Hematopoietic multipotent progenitor cell treated with erythropoietin and hydrocortisone succinate and interleukin-3 and kit ligand, for 4 days (in vitro differentiated cells): ENCODE measurements around the gene CRHR1.
A peak's percentile ranks its signal among the peaks of the same experiment; 100 is the strongest.
"Not testable (repeated sequence)": the region's sequence is repeated elsewhere in the genome, so short reads cannot be mapped to it uniquely, and the experiment has no call there.

Experiments used
- DNase-seq: peaks from one replicate; pipeline ENCODE4 v3.0.0-alpha.2; 2015

Gene CRHR1

DNA sequence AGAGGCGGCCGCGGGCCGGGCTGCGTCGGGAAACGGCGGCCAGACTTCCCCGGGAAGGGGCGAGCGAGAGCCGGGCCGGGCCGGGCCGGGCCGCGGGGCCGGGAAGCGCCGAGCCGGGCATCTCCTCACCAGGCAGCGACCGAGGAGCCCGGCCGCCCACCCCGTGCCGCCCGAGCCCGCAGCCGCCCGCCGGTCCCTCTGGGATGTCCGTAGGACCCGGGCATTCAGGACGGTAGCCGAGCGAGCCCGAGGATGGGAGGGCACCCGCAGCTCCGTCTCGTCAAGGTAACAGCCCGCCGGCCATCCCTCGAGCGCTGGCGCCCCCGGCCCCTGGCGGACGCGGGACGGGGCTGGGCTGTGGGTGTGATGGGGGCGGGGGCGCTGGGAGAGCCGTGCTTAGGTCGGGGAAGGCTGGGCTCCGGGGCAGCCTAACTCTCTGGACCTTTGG lies at the start of gene CRHR1:
Gene CRHR1 (plus strand): TSS at position 28 of the 448 bp plus-strand sequence. CDS start 225 bp downstream, at position 253.
- DNase-seq, result no peak

DNA sequence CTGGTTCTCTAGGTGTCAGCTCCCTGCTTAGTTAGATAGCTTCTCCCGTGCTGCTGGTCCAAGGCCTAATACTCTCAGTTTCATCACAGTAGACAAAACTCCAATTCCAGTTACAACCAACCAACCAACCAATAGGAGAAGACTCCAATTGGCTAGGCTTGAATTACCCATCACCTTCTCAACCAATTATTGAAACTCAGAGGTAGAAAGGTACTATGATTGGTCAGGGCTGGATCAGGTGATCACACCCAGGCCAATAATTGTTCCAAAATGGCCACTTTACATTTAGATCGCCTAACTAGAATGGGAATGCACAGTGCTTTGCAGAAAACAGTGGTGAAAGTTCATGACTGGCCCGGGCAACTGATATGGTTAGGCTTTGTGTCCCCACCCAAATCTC lies 49.5 kb upstream of the CRHR1 start:
- no peak for DNase-seq

DNA sequence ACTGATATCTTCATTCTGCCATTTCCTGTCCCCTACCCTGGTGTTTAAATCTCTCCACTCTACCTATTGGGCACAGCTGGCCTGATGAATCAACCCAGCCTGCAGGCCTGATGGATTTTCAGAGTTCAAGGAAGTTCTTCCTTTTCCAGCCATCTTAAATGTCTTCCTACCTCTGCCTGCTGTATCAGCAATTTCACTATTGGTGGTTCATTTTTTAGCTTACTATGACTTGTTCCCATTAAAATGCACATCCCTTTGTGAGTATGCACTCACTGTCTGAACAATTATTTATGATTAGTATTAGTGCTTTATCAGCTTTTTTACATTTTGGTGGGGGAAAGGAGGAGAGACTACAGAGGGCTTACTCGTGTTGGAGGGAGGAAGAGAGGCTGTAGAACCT lies 48.6 kb upstream of the CRHR1 start:
- no peak for DNase-seq

DNA sequence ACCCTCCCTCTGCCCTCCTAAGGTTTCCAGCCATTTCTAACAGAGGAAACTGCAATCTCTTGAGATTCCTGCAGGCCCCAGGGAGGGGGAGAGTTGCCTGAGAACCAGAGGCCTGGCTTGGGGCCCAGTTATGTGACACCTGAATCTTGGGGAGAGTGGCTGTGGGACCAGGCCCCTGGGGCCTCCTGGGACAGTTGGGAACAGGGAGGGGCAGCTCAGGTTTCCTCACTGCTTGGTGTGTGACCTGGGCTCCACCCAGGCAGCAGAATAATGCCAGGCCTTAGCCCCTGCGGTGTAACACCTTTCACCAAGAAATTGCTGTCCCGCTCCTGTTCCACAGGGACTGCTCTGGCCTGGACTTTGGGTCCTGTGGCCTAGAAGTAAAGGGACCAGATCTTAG lies 44.3 kb upstream of the CRHR1 start:
- no peak for DNase-seq

DNA sequence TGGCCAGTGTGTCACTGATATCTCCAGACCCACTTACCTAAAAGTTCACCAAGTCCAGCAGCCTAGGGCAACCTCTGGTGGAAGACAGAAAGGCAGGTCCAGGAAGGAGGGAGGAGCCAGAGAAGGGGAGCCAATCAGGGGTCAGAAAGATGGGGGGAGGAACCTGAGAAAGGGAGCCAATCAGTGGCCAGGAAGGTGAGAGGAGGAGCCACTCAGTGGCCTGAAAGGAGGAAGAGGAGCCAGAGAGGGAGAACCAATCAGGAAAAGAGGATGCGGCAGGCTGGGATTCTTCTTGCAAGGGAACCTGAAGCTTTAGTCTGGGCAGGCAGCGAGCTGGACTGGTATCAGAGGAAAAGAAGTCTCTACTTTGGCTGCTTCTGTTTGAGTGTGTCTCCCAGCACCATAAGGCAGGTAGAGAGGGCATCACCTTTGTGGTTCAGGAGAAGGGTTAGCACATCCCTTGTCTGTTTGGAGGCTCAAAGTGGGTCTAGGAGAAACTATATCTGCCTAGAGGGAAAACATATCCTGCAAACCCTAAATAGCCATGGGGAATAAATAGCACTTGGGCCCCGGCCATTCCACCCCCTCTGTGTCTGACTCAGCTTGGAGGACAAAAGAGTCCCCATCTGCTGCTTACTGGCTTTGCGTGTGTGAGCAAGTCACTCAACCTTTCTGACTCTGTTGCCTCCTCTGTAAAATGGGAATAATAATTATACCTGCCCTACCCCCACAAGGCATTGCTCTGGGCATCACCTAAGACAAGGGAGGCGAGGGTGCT lies 43.4 kb upstream of the CRHR1 start:
- peak; percentile 71 for DNase-seq

DNA sequence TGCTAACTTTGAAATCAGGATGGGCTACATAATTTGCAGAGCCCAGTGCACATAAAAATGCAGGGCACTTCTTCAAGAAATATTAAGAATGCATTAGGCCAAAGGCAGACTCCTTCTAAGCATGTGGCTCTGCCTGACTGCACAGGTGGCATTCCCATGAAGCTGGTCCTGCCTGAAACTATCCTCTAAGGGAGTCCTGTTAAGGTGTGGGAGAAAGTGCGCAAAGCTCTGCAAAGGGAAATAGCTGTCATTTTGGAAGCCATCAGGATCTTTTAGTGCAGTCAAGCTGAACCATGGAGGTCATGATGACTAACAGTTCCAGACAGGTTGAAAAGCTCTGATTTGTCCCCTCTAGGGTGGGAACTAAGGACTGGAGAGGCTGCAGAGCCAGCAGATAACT lies 41.9 kb upstream of the CRHR1 start:
- DNase-seq, result no peak

DNA sequence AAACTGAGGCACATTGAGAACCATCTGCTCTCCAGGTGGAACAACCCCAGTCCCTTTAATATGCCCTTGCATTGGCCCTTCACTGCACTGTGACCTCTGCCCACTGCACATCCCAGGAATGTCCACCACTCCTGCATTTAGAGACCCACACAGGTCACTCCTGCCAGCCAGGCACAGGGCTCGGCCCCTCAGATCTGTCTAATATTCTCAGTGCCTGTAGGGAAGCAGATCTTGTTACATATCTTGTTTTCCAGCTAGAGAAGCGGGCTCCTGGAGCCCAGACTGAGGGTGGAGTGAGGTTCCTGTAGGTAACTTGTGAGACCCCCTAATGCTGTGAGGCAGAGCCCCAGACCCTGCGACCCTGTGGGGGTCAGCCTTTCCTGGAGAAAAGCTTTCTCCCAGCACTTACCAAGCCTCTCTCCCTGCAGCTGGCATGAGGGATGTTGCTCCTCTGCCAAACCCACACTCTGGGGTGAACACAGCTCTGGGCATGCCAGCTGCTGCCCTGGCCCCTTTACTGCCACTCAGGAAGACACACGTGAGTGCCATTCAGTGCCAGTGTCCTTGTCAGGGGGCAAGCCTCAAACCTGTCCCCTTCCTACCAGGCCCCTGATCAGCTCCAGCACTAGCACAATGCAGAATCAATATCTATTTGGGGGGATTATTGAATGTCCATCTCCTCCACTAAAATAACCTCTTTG lies 40.3 kb upstream of the CRHR1 start:
- DNase-seq, result no peak

DNA sequence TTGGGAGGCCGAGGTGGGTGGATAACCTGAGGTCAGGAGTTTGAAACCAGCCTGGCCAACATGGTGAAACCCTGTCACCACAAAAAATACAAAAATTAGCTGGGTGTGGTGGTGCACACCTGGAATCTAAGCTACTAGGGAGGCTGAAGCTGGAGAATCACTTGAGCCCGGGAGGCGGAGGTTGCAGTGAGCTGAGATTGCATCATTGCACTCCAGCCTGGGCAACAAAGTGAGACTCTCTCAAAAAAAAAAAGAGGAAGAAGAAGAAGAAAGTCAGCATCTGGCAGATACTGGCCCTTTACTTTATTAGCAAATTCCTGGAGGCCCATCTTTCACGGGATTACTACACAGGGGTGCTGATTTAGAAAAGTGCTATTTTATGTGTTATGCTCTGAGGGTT lies 39.3 kb upstream of the CRHR1 start:
- not testable (repeated sequence) for DNase-seq

DNA sequence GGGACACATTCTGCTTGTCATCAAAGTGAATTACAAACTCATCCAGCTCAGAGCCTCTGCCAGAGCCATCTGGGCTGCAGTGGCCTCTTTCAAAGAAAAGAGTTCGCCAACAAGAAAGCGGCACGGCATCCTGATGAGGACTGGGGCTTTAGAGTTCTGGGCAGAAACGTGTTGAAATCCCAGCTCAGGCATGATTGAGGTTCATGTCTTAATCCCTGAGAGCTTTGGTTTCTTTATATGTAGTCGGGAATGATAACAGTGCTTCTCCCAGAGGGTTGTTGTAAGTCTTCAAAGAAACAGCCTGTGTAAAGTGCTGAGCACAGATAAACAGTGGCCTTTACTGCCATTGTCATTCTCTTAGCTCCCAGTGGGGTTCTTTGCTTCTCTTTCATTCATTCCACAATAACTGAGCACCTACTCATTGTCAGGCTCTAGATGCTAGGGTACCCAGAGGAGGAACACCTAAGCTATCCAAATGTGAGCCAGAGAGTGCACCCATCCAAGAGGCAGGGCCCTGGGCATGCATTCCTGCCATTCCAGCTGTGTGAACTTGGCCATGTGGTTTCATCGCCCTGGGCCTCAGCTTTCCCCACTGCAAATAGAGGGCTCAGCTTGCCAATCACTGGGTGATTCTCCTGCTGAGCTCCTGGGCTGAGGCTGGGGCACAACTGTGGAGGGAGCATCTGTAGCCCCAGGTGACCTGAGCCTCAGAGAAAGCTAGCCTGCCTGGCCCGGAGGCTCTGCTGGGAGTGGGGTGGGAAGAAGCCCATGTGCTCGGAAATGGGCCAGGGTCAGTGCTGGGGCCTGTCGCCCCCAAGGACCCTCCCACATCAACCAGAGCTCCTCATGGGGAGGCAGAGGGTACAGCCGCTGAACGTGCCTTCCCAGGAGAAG lies 38.3 kb upstream of the CRHR1 start:
- no peak for DNase-seq

DNA sequence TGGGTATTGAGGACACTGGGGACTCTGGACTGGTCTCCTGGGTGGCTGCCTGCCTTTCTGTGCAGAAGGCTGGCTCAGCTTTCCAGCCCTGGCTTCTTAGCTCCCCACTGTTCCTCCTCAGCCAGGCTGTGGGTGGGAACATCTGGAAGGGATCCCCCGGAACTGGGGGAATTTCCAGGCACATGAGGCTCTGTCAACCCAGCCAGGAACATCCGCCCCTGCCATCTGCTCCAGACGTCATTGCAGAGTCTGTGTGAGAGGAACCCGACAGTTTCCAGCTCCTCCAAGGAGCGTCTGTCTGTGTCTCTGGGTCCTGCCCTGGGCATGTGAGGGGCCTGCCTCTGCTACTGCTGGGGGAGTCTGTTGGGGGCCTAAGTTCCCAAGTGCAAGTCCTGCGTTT lies 36.2 kb upstream of the CRHR1 start:
- no peak for DNase-seq

DNA sequence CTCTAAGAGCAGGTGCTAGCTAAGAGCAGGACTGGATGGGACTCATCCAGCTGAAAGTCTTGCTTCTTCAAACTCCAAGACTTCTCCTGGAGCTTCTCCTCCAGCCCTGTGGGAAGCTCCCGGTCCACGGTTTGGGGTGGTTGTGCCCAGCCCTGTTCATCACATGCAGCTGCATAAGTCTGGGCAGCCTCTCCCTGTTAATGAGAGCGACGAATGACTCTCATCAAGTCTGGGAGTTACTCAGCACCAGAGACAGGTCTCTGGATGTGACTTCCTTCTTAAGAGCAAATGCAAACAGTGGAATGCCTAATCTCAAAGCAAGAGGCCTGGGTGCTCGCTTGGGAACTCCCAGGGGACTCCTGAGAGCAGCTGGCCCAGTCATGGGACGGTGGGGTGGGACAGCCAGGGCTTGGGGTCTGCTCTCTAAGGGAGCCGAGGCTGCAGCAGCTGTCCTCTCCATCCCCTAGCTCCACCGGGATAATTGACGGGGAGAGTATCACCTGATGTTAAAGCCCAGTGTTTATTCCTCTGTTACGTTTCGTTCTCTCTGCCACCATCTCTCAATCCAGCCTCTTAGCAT lies 35.3 kb upstream of the CRHR1 start:
- no peak for DNase-seq

DNA sequence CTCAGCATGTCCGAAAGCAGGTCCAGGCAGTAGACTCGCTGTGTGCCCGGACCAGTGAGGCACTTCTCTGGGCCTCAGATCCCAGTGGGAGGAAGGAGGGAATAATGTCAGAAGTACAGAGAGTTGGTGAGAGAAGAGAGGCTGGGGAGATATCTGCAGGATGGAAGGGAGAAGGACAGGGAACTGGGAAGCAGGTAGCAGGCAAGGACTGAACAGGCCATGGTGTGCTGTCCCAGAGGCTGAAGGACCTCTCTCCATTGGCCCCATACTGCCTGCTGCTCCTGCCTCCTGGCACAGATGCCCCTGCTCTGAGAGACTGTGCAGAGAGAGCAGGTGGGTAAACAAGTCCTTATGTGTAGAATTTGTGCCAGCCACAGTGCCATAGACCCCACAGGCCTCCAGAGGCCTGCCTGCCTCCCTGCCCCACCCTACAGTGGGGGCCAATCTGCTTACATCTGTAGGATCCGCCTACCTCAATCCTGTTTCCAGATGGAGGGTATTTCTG lies 34.2 kb upstream of the CRHR1 start:
- DNase-seq, result no peak

DNA sequence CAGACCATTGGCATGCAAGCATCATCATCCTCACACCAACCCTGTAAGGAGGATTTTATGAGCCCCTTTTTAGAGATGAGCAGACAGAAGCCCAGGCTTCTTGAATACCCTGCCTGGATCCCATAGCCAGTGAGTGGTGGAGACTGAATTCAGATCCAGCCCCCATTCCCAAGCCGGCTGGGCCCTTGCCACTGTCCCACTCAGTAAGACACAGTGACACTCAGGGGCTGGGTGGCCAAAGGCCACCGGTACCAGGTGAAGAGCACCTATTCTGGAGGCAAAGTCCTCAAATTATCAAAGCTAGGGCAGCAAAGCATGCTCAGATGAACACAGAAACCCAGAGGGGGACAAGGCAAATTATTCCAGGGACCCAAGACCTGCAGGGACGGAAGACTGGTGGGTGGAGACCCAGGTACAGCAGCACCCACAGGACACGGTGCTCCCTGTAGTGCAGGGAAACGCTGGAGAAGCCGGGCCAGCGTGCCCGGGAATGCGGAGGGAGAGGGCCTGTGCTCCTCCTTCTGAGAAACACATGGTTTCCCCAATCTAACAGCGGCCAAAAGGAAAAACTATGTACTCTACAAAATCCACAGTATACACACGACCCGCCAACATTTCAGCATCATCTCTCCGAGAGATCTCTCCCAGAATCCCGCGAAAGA lies 33.2 kb upstream of the CRHR1 start:
- DNase-seq, result no peak

DNA sequence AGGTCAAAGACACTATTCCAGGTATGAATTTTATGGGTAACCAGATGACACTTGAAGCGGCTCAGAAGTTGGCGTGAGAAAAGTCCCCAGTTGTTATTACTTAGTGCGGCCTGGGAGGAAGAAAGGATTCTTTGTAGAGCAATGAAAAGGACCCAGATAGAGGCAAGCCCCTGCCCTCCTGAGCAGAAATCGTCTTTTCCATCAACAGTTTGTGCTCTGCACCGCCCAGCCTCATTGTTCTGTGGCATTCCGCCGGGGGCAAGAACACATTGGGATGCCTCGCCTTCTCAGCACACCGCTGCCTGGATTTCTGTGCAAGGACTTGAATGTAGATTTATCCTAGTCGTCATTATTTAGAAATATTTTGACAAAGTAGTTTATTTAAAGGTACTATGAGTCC lies 32.7 kb upstream of the CRHR1 start:
- no peak for DNase-seq

DNA sequence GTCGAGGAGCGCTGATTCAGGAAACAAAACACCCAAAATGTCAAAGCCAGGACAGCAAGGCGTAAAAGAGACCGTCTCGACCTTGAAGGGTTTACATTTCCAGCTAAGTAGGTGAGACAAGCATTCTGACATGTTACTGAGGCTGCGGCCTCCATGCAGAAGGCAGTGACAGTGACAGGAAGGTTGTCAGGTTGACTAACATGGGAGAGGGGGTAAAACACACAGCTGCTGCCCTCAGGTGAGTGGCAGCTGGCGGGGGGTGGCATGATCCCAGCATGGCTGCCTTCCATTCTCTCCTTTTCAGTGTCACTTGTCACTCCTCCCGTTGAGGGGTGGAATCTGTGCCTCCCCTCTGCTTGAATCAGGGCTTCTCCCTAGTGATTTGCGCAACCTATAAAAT lies 31.9 kb upstream of the CRHR1 start:
- no peak for DNase-seq

DNA sequence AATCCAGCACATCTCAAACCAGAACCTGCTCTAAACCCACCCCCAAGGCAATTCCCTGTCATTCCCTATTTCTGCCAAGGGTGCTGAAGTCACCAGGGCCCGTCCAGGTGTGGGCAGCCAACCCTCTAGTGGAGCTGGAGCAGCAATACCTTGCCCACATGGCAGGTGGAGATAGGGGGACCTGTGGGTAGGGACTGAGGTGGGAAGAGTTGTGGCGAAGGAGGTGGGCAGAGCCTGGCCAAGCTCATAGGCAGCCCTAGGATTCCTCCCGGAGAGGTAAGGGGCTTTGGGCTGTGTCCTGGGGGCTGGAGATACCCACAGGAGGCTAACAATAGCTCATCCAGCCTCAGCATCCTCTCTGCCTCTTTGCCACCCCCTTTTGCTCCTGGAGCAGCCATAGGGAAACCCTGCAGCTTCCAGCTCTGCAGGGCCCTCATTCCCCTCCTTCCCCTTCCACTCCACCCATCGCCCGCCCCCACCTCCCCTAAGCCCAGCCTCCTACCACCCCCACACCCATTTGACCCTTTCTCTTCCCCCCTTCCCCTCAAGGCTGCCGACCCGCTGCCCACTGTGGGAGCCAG lies 30.4 kb upstream of the CRHR1 start:
- no peak for DNase-seq

DNA sequence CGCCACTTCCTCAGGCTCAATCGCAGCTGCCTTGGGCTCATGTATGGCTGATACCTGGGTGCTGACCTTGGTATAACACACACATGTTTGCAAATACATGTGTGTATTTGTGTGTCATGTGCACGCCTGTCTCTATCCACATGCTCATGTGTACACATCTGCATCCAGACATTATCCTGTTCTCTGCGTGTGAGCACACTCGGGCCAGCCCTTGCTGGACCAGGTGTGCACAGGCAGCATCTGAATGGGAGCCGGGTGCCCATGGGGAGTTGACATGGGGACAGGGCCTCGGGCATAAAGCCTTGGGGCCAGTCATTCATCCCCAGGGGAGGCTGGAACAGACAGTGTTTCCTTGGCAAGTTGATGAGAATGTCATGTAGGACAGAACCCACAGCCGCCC lies 29.1 kb upstream of the CRHR1 start:
- no peak for DNase-seq

DNA sequence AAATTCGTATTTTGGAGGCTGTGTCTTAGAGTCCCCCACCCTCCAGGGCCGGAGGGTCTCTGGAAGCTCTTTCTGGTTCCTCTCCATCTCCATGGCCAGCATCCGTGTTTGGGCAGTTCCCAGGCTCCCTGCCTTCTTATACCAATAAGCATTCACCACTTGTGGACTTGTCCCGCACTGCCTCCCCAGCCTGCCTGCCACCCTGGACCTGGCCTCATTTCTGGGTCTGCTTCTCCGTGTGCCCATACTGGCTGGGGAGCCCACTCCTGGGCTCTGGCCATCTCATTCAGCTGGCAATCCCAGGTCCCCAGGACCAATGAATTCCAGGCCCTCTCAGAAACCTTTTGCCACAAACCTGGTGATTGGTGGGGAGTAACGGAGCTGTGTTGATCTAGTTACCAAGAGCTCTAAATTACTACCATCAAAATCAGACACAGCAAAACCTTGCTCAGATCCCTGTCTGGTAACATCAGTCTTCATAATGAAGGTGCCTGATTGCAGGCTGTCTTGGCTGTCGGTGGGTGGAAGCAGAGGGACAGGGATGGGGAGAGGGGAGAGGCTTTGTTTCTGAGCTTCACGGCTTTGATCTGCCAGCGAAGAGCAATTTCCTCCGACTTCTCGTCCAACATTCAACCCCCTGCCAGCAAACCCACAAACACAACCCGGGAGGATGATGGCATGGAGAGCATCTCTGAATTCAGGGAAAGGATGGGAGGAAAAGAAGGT lies 27.7 kb upstream of the CRHR1 start:
- DNase-seq, result no peak

DNA sequence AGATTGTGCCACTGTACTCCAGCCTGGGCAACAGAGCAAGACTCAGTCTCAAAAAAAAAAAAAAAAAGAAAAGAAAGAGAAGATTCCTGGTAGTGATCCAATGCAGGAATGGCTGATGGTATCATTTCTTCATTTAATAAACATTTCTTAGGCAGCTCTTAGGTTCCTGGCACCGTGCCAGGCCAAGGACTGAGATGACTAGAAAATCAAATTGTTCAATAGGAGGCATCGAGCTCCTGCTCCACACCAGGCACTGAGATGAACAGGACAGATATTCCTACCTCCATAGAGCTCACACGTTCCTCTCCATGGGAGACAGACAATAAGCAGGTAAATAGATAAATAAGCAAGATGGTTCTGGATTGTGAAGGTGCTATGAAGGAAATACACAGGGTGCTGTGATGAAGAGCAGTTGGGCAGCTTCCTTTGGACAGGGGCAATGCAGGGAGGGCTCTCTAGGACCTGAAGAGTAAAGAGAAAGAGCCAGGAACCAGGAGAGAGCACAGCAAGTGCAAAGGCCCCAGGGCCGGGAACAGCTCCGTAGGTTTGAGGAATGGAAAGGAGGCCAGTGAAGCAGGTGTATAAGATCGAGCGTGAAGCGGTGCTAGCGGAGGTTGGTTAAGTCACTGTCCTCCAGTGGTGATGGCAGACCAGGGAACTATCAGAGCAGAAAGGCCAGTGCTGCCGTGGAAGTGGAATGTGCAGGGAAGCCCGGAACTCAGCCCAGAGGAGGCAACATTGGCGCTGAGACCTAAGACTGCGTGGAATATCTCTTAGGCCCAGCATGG lies 26.5 kb upstream of the CRHR1 start:
- no peak for DNase-seq

DNA sequence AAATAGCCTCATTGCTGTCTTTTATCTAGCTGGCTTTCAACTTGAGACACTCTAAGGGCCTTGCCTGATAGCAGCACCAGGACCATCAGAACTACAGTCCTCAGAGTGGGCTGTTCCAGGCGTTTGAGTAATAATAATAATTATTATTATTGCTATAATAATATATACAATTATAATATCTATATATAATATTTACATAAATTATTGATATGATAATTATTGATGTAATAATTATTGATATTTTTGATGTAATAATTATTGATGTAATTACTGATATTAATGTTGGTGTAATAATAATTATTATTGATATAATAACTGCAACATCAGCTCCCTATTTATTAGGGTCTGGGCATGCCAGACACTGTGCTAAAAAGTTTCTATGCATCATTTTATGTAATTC lies 25.6 kb upstream of the CRHR1 start:
- DNase-seq, result no peak
